NCI-H748 (cell line): ENCODE measurements around the gene TMEM250.

Experiments
- DNase-seq: peaks from one replicate; lab custom pipeline; 2025; ENCODE audit not compliant: unreplicated experiment; lab: John Stamatoyannopoulos, UW

Gene TMEM250

GRCh38 chr9:136147890-136148714 lies 29.4 kb upstream of the TMEM250 start:
- no peak for DNase-seq

- DNase-seq = no peak
These were observed 28.6 kb upstream of the TMEM250 start for GRCh38 chr9:136147038-136147889.

GRCh38 chr9:136146126-136147037 lies 27.7 kb upstream of the TMEM250 start:
- no peak for DNase-seq

GRCh38 chr9:136145580-136145979 lies 26.9 kb upstream of the TMEM250 start:
- no peak for DNase-seq

GRCh38 chr9:136144450-136144849 lies 25.8 kb upstream of the TMEM250 start:
- DNase-seq = no peak

- DNase-seq = peak; percentile 37
These were observed 24.7 kb upstream of the TMEM250 start for GRCh38 chr9:136143215-136144001.

- DNase-seq = no peak
These were observed 24.2 kb upstream of the TMEM250 start for GRCh38 chr9:136142859-136143214.

- no peak for DNase-seq
These were observed 23.7 kb upstream of the TMEM250 start for GRCh38 chr9:136142414-136142796.

- no peak for DNase-seq
These were observed 23.2 kb upstream of the TMEM250 start for GRCh38 chr9:136141682-136142413.

- DNase-seq = no peak
These were observed 22.3 kb upstream of the TMEM250 start for GRCh38 chr9:136140966-136141365.

GRCh38 chr9:136140046-136140445 lies 21.4 kb upstream of the TMEM250 start:
- DNase-seq = no peak

GRCh38 chr9:136138566-136138965 lies 19.9 kb upstream of the TMEM250 start:
- DNase-seq = peak; percentile 89

- DNase-seq = no peak
These were observed 18.9 kb upstream of the TMEM250 start for GRCh38 chr9:136137321-136138265.

GRCh38 chr9:136136127-136136925 lies 17.7 kb upstream of the TMEM250 start:
- no peak for DNase-seq

- no peak for DNase-seq
These were observed 16.9 kb upstream of the TMEM250 start for GRCh38 chr9:136135326-136136126.

GRCh38 chr9:136133959-136134484 lies 15.3 kb upstream of the TMEM250 start:
- no peak for DNase-seq
